Right lobe of liver (tissue), 4 donors: Measurements from ENCODE around the gene RHOD.

ENCODE experiments used
- CTCF ChIP-seq, 4 donors: fragments of 200-600 bp in 3 of 4; fragments of 450-650 bp in 1 of 4; IDR thresholded peaks; one replicate each; pipeline versions ENCODE4 v1.5.1 to v1.8.0; 2016 to 2022; ENCODE audit warnings: antibody characterized with exemption in 4 of 4, mild to moderate bottlenecking in 2 of 4
- POLR2A ChIP-seq: fragments of 450-650 bp; IDR thresholded peaks from one replicate; pipeline ENCODE4 v1.6.1; 2017; ENCODE audit warnings: antibody characterized with exemption, mild to moderate bottlenecking
- donor health status: DM: no; HTN: no; CAD: no.
- donor health status: DM: no; HTN: no; CAD: no.
- donor health status: DM: no; HTN: yes; CAD: no.

- no peak for TF ChIP-seq POLR2A
- TF ChIP-seq CTCF (IDR thresholded peaks at IDR 0.05), result no peak
These were observed 12.9 kb upstream of the RHOD start for GRCh38 chr11:67043572-67044349.
